ENCODE measurements around the gene OCA2.

The OCA2 gene

GRCh38 chr15:27865323-27865922 is 233.7 kb downstream of the OCA2 start:
- Histone ChIP-seq H3F3A (ENCODE audit: insufficient read depth, low read length) (no peaks in the 10 kb centered on the region), H3K4me2 (ENCODE audit: low read length) (no peak overlapping the region), H3K36me3 (ENCODE audit: insufficient read depth, low read length) (no peaks in the 10 kb centered on the region), H3K9ac (ENCODE audit: low read length) (no peak overlapping the region), H3K9me2 (ENCODE audit: low read depth, low read length) (no peaks in the 10 kb centered on the region), H3K27me3 (ENCODE audit: insufficient read depth, low read length) (no peaks in the 10 kb centered on the region), H3K27ac (ENCODE audit: low read depth, low read length, poor library complexity, severe bottlenecking) (no peak overlapping the region), H4K20me1 (ENCODE audit: insufficient read depth, low read length) (no peaks in the 10 kb centered on the region), H3K4me1 (ENCODE audit: insufficient read depth, low read length, severe bottlenecking) (no peaks in the 10 kb centered on the region), H3K9me3 (ENCODE audit: low read length) (no peaks in the 10 kb centered on the region), H3K4me3 (ENCODE audit: low read depth, low read length, poor library complexity, severe bottlenecking) (no peak overlapping the region), H2AFZ (ENCODE audit: low read length) (no peak overlapping the region), H3K79me2 (ENCODE audit: insufficient read depth, low read length) (no peaks in the 10 kb centered on the region)
- TF ChIP-seq CTCF (IDR thresholded peaks at IDR 0.05; ENCODE audit: low read length), result no peak
- TF ChIP-seq EZH2 (IDR thresholded peaks at IDR 0.05; ENCODE audit: borderline replicate concordance, low read length), result no peak

GRCh38 chr15:27864719-27865118 is 234.4 kb downstream of the OCA2 start:
- no peaks in the 10 kb centered on the region for H3K36me3 ChIP-seq (ENCODE audit: insufficient read depth, low read length)
- H4K20me1 ChIP-seq (ENCODE audit: insufficient read depth, low read length), result no peaks in the 10 kb centered on the region
- H3K4me1 ChIP-seq (ENCODE audit: insufficient read depth, low read length, severe bottlenecking), result no peaks in the 10 kb centered on the region
- H2AFZ ChIP-seq (ENCODE audit: low read length), result no peak overlapping the region
- H3K4me2 ChIP-seq (ENCODE audit: low read length), result no peak overlapping the region
- no peak overlapping the region for H3K9ac ChIP-seq (ENCODE audit: low read length)
- no peaks in the 10 kb centered on the region for H3K27me3 ChIP-seq (ENCODE audit: insufficient read depth, low read length)
- no peak overlapping the region for H3K27ac ChIP-seq (ENCODE audit: low read depth, low read length, poor library complexity, severe bottlenecking)
- TF ChIP-seq EZH2 (IDR thresholded peaks at IDR 0.05; ENCODE audit: borderline replicate concordance, low read length) (no peak), CTCF (IDR thresholded peaks at IDR 0.05; ENCODE audit: low read length) (no peak)
- no peaks in the 10 kb centered on the region for H3K9me3 ChIP-seq (ENCODE audit: low read length)
- H3K79me2 ChIP-seq (ENCODE audit: insufficient read depth, low read length), result no peaks in the 10 kb centered on the region
- H3K9me2 ChIP-seq (ENCODE audit: low read depth, low read length), result no peaks in the 10 kb centered on the region
- no peaks in the 10 kb centered on the region for H3F3A ChIP-seq (ENCODE audit: insufficient read depth, low read length)
- no peak overlapping the region for H3K4me3 ChIP-seq (ENCODE audit: low read depth, low read length, poor library complexity, severe bottlenecking)

- H4K20me1 ChIP-seq (ENCODE audit: insufficient read depth, low read length), result no peaks in the 10 kb centered on the region
- H3K4me2 ChIP-seq (ENCODE audit: low read length), result no peak overlapping the region
- TF ChIP-seq EZH2 (IDR thresholded peaks at IDR 0.05; ENCODE audit: borderline replicate concordance, low read length) (no peak), CTCF (IDR thresholded peaks at IDR 0.05; ENCODE audit: low read length) (no peak)
- no peaks in the 10 kb centered on the region for H3F3A ChIP-seq (ENCODE audit: insufficient read depth, low read length)
- H3K27ac ChIP-seq (ENCODE audit: low read depth, low read length, poor library complexity, severe bottlenecking), result no peak overlapping the region
- no peak overlapping the region for H2AFZ ChIP-seq (ENCODE audit: low read length)
- H3K9ac ChIP-seq (ENCODE audit: low read length), result no peak overlapping the region
- no peaks in the 10 kb centered on the region for H3K27me3 ChIP-seq (ENCODE audit: insufficient read depth, low read length)
- no peak overlapping the region for H3K4me3 ChIP-seq (ENCODE audit: low read depth, low read length, poor library complexity, severe bottlenecking)
- H3K36me3 ChIP-seq (ENCODE audit: insufficient read depth, low read length), result no peaks in the 10 kb centered on the region
- no peaks in the 10 kb centered on the region for H3K79me2 ChIP-seq (ENCODE audit: insufficient read depth, low read length)
- H3K9me2 ChIP-seq (ENCODE audit: low read depth, low read length), result no peaks in the 10 kb centered on the region
- H3K9me3 ChIP-seq (ENCODE audit: low read length), result no peaks in the 10 kb centered on the region
- H3K4me1 ChIP-seq (ENCODE audit: insufficient read depth, low read length, severe bottlenecking), result no peaks in the 10 kb centered on the region
Measured at GRCh38 chr15:27864086-27864485, 235.0 kb downstream of the OCA2 start.
